OCI-LY3 (cell line): Measurements from ENCODE around the gene AKAP3.

Experiments used
- H2AFZ ChIP-seq: fragments of 200-600, 300-600 bp; shearing (Covaris generic); 2 replicates; pipeline ENCODE4 v1.6.0; 2014; ENCODE audit warnings: antibody characterized with exemption, low read depth, low read length
- H3K27ac ChIP-seq: fragments of 200-600, 300-600 bp; sonication (generic); 2 replicates; pipeline ENCODE4 v1.5.1; 2014; ENCODE audit warnings: mild to moderate bottlenecking, low read length, moderate library complexity, mixed read lengths
- H3K27me3 ChIP-seq: fragments of 200-600, 300-600 bp; sonication (generic); 2 replicates; pipeline ENCODE4 v1.6.1; 2014; ENCODE audit warnings: low read depth, low read length, mixed read lengths
- H3K36me3 ChIP-seq: fragments of 200-600, 300-600 bp; sonication (generic); replicated peaks from 2 replicates; pipeline ENCODE3; 2014; ENCODE audit warnings: low read depth, low read length, mixed read lengths
- H3K4me1 ChIP-seq: fragments of 300-600, 200-600 bp; sonication (generic); 2 replicates; pipeline ENCODE4 v1.6.1; 2014; ENCODE audit warnings: low read length, mixed read lengths
- H3K4me2 ChIP-seq: fragments of 200-600, 300-600 bp; sonication (generic); 2 replicates; pipeline ENCODE4 v1.6.1; 2014; ENCODE audit warnings: low read length, mixed read lengths
- H3K4me3 ChIP-seq: fragments of 300-600, 200-600 bp; sonication (generic); 2 replicates; pipeline ENCODE4 v1.5.1; 2014; ENCODE audit warnings: antibody characterized with exemption, mild to moderate bottlenecking, low read length, moderate library complexity
- H3K79me2 ChIP-seq: fragments of 300-600, 200-600 bp; shearing (Covaris generic); 2 replicates; pipeline ENCODE4 v1.6.1; 2014; ENCODE audit warnings: mild to moderate bottlenecking, low read length, mixed read lengths
- H3K9ac ChIP-seq: fragments of 300-600, 200-600 bp; shearing (Covaris generic); 2 replicates; pipeline ENCODE4 v1.6.0; 2014; ENCODE audit warnings: mild to moderate bottlenecking, low read length, moderate library complexity
- H3K9me3 ChIP-seq: fragments of 200-600, 300-600 bp; shearing (Covaris generic); 2 replicates; pipeline ENCODE4 v1.6.1; 2014; ENCODE audit warnings: low read length, mixed read lengths; ENCODE audit not compliant: insufficient read depth
- H4K20me1 ChIP-seq: fragments of 200-600, 300-600 bp; sonication (generic); 2 replicates; pipeline ENCODE4 v1.6.1; 2016; ENCODE audit warnings: low read length, mixed read lengths; ENCODE audit not compliant: insufficient read depth
- EZH2phosphoT487 ChIP-seq: fragments of 200-600 bp; shearing (Covaris generic); IDR thresholded peaks from 2 replicates; pipeline ENCODE4 v1.6.1; 2018; ENCODE audit warnings: antibody characterized with exemption, mixed run types, low read depth
- TF ChIP-seq, protein P1 (sequence below): fragments of 200-600, 300-600 bp; sonication (generic); IDR thresholded peaks from 2 replicates; pipeline ENCODE4 v1.5.1; 2014; ENCODE audit warnings: antibody characterized with exemption, low read length, low read depth

Gene AKAP3

DNA sequence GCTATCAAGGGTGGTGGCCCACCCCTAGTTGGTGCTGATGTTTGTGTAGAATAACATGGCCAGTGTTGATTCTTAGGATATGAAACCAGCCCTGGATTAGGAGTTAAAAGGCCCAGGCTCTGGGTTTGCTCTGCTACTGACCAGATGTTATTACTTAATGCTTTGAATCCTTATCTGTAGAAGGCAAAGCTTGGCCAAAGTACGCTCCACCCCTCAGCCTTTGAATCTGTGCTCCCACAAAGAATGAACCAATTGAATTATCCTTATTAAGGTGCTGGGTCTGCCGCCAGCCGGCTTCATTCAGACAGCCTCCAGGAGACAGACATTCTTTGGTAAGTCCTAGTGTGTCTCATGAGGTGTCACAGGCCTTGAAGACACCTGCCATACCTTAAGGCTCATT, 41.8 kb downstream of the AKAP3 start:
- no peak overlapping the region for H3K27ac ChIP-seq
- no peak overlapping the region for H3K4me2 ChIP-seq
- peaks cover 19% of the 10 kb centered on the region for H3K79me2 ChIP-seq
- no peaks in the 10 kb centered on the region for H4K20me1 ChIP-seq
- H2AFZ ChIP-seq: no peak overlapping the region
- H3K9me3 ChIP-seq: no peaks in the 10 kb centered on the region
- peaks cover 4% of the 10 kb centered on the region for H3K4me1 ChIP-seq
- H3K36me3 ChIP-seq: peaks cover 17% of the 10 kb centered on the region
- no peak overlapping the region for H3K9ac ChIP-seq
- TF ChIP-seq EZH2phosphoT487: no peak
- TF ChIP-seq, protein P1, sequence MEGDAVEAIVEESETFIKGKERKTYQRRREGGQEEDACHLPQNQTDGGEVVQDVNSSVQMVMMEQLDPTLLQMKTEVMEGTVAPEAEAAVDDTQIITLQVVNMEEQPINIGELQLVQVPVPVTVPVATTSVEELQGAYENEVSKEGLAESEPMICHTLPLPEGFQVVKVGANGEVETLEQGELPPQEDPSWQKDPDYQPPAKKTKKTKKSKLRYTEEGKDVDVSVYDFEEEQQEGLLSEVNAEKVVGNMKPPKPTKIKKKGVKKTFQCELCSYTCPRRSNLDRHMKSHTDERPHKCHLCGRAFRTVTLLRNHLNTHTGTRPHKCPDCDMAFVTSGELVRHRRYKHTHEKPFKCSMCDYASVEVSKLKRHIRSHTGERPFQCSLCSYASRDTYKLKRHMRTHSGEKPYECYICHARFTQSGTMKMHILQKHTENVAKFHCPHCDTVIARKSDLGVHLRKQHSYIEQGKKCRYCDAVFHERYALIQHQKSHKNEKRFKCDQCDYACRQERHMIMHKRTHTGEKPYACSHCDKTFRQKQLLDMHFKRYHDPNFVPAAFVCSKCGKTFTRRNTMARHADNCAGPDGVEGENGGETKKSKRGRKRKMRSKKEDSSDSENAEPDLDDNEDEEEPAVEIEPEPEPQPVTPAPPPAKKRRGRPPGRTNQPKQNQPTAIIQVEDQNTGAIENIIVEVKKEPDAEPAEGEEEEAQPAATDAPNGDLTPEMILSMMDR: no peak
- peaks cover 6% of the 10 kb centered on the region; the same call in 1 of the 2 replicates for H3K27me3 ChIP-seq
- H3K4me3 ChIP-seq: no peak overlapping the region

DNA sequence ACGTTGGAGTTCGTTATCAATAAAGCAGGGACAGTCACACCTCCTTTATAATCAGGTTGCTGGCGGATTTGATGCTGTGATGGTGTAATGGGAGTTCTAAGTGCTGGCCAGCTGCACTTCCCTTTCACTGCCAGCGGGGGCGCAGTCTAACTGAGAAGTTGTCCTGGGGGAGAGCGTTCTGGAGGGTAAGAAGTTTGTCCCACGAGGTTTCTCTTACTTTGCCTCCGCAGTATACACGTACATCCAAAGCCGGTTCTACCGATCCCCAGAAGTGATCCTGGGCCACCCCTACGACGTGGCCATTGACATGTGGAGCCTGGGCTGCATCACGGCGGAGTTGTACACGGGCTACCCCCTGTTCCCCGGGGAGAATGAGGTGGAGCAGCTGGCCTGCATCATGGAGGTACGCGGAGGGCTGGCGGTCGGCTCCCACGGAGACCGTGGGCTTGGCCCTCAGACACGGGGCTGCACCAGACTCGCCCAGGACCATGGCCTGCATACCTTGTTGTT, 44.1 kb downstream of the AKAP3 start:
- Histone ChIP-seq H2AFZ (peak overlapping the region; percentile 80), H3K79me2 (peaks cover 19% of the 10 kb centered on the region), H4K20me1 (no peaks in the 10 kb centered on the region), H3K4me3 (peak overlapping the region; percentile 83), H3K4me1 (peaks cover 4% of the 10 kb centered on the region), H3K36me3 (no peaks in the 10 kb centered on the region), H3K4me2 (peak overlapping the region; percentile 57), H3K9ac (peak overlapping the region; percentile 65), H3K9me3 (no peaks in the 10 kb centered on the region), H3K27me3 (peaks cover 6% of the 10 kb centered on the region; the same call in 1 of the 2 replicates), H3K27ac (0 out of 2 replicates have a peak overlapping the region, but pooled peaks have one; percentile 19)
- no peak for TF ChIP-seq EZH2phosphoT487
- TF ChIP-seq, protein P1: peak; percentile 88

DNA sequence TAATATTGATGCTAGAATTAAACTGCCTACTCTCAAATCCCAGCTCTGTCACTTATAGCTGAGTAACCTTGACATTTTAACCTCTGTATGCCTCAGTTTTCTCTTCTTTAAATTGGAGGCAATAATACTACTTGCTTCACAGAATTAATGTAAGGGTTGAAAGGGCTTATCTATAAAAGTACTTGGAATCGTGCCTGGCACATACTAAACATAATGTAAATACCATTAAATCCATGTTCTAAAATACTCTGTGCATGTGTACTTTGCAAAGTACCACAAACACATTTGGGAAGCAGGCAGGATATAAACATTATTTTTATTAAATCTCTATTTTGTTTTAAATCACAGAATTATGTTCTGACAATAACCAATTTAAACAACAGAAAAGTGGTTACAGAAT, 44.9 kb downstream of the AKAP3 start:
- H3K9me3 ChIP-seq: no peaks in the 10 kb centered on the region
- H3K4me1 ChIP-seq: peaks cover 4% of the 10 kb centered on the region
- H4K20me1 ChIP-seq: no peaks in the 10 kb centered on the region

DNA sequence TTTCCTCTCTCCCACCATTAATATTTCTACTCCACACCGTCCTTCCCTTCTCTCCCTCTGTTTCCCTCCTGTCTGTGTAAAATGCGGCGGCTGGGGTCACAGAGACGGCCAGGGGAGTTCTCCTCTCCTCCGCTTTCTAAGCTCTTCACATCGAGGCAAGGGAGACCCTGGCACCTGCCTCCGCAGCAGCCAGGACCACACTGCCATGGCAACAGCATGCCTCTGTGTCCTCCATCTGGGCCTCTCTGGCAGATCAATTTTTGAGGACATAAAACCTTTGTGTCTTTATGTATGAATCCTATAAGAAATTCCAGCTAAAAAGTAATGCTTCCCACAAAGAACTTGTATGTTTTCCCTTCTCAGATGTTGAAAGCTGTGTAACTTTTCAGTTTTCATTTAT, 45.4 kb downstream of the AKAP3 start:
- Histone ChIP-seq H3K9ac (no peak overlapping the region), H3K4me1 (peaks cover 4% of the 10 kb centered on the region), H3K9me3 (no peaks in the 10 kb centered on the region), H3K79me2 (peaks cover 19% of the 10 kb centered on the region), H3K27me3 (peaks cover 6% of the 10 kb centered on the region; the same call in 1 of the 2 replicates), H3K4me3 (no peak overlapping the region), H2AFZ (no peak overlapping the region), H4K20me1 (no peaks in the 10 kb centered on the region), H3K27ac (no peak overlapping the region), H3K4me2 (no peak overlapping the region), H3K36me3 (no peaks in the 10 kb centered on the region)
- no peak for TF ChIP-seq EZH2phosphoT487

More for the DNA sequence above, 44.9 kb downstream of the AKAP3 start:
- Histone ChIP-seq H3K36me3 (no peaks in the 10 kb centered on the region), H3K9ac (no peak overlapping the region), H3K27ac (no peak overlapping the region), H3K4me3 (no peak overlapping the region), H3K4me2 (no peak overlapping the region), H2AFZ (no peak overlapping the region), H3K27me3 (peaks cover 6% of the 10 kb centered on the region; the same call in 1 of the 2 replicates), H3K79me2 (peaks cover 19% of the 10 kb centered on the region)
- no peak for TF ChIP-seq EZH2phosphoT487
- TF ChIP-seq, protein P1: no peak
